Hepatocyte (in vitro differentiated cells): ENCODE measurements around the gene PGAP1. TPM values are rescaled to one million over a fixed set of nuclear protein-coding genes. Genes with fewer than 3 reads are reported as not detected.

Experiments
- DNase-seq: peaks from one replicate; pipeline ENCODE4 v3.0.0-alpha.2; 2016; ENCODE audit warnings: low spot score
- H2AFZ ChIP-seq: fragments of 200-600 bp; sonication (generic); 2 replicates; pipeline ENCODE4 v1.6.0; 2016; ENCODE audit warnings: antibody characterized with exemption, mild to moderate bottlenecking
- H3K27ac ChIP-seq: fragments of 200-600 bp; sonication (generic); 2 replicates; pipeline ENCODE4 v1.5.1; 2016; ENCODE audit warnings: mild to moderate bottlenecking
- H3K27me3 ChIP-seq: fragments of 200-600 bp; sonication (generic); 2 replicates; pipeline ENCODE4 v1.6.1; 2016
- H3K36me3 ChIP-seq: fragments of 200-600 bp; sonication (generic); replicated peaks from 2 replicates; pipeline ENCODE4 v1.5.1; 2016; ENCODE audit warnings: low read depth; ENCODE audit not compliant: insufficient read depth
- H3K4me1 ChIP-seq: fragments of 200-600 bp; sonication (generic); 2 replicates; pipeline ENCODE4 v1.5.1; 2016; ENCODE audit warnings: mild to moderate bottlenecking, moderate library complexity; ENCODE audit not compliant: insufficient read depth
- H3K4me2 ChIP-seq: fragments of 200-600 bp; sonication (generic); 2 replicates; pipeline ENCODE4 v1.6.0; 2016
- H3K4me3 ChIP-seq: fragments of 200-600 bp; sonication (generic); 2 replicates; pipeline ENCODE4 v1.5.1; 2016; ENCODE audit warnings: mild to moderate bottlenecking
- H3K79me2 ChIP-seq: fragments of 200-600 bp; sonication (generic); 2 replicates; pipeline ENCODE4 v1.6.0; 2017; ENCODE audit warnings: mild to moderate bottlenecking
- H3K9me2 ChIP-seq: fragments of 200-600 bp; sonication (generic); replicated peaks from 2 replicates; pipeline ENCODE4 v1.6.0; 2017; ENCODE audit warnings: mild to moderate bottlenecking; ENCODE audit not compliant: insufficient read depth
- H3K9me3 ChIP-seq: fragments of 200-600 bp; sonication (generic); 2 replicates; pipeline ENCODE4 v1.5.1; 2016; ENCODE audit warnings: low read depth, mild to moderate bottlenecking
- H4K20me1 ChIP-seq: fragments of 200-600 bp; sonication (generic); 2 replicates; pipeline ENCODE4 v1.6.0; 2016; ENCODE audit warnings: mild to moderate bottlenecking; ENCODE audit not compliant: insufficient read depth, poor library complexity, severe bottlenecking
- EZH2 ChIP-seq: fragments of 200-600 bp; sonication (generic); IDR thresholded peaks from 2 replicates; pipeline ENCODE4 v1.6.1; 2016; ENCODE audit warnings: antibody characterized with exemption, mild to moderate bottlenecking, borderline replicate concordance
- EZH2phosphoT487 ChIP-seq: fragments of 200-600 bp; sonication (generic); IDR thresholded peaks from one replicate; pipeline ENCODE4 v1.6.1; 2018; ENCODE audit warnings: antibody characterized with exemption, mild to moderate bottlenecking, low read depth, moderate library complexity; ENCODE audit not compliant: unreplicated experiment, severe bottlenecking
- WGBS: methylation state at CpG from one replicate; pipeline ENCODE4 v1.1.6; 2016; ENCODE audit warnings: low lambda C conversion rate; ENCODE audit errors: missing lambda C conversion rate; 5-methylcytosine and 5-hydroxymethylcytosine counted together
- polyA plus RNA-seq: library from polyadenylated mRNA; unstranded; fragments of >200 nt; fragmentation: Nextera tagmentation; extraction: Ambion mirVana; gene quantifications from 2 replicates; pipeline ENCODE4 v1.2.1, GENCODE V29; 2016
- total RNA-seq: library from RNA; depleted of rRNA; stranded (reverse); fragments of >200 nt; gene quantifications from 2 replicates; pipeline ENCODE4 v1.2.3, GENCODE V29; 2014
- TF ChIP-seq, protein P1 (sequence below): fragments of 200-600 bp; sonication (generic); IDR thresholded peaks from 2 replicates; pipeline ENCODE4 v1.5.1; 2016; ENCODE audit warnings: antibody characterized with exemption, mild to moderate bottlenecking; ENCODE audit not compliant: poor library complexity

The PGAP1 gene
- total and polyA plus RNA-seq, 2 experiments from 2014 or later: 2.6 to 15.3 TPM

GRCh38 chr2:196924051-196924450, 2.5 kb downstream of the PGAP1 start:
- H3K27me3 ChIP-seq: no peaks in the 10 kb centered on the region
- no peaks in the 10 kb centered on the region for H3K36me3 ChIP-seq
- no peak for DNase-seq
- no peaks in the 10 kb centered on the region for H3K9me3 ChIP-seq
- no peak overlapping the region for H2AFZ ChIP-seq
- no peak overlapping the region for H3K27ac ChIP-seq
- H3K4me3 ChIP-seq: no peak overlapping the region
- H3K4me2 ChIP-seq: peak overlapping the region; percentile 88
- no peaks in the 10 kb centered on the region for H3K9me2 ChIP-seq
- TF ChIP-seq EZH2phosphoT487 (no peak), EZH2 (no peak)
- TF ChIP-seq, protein P1, sequence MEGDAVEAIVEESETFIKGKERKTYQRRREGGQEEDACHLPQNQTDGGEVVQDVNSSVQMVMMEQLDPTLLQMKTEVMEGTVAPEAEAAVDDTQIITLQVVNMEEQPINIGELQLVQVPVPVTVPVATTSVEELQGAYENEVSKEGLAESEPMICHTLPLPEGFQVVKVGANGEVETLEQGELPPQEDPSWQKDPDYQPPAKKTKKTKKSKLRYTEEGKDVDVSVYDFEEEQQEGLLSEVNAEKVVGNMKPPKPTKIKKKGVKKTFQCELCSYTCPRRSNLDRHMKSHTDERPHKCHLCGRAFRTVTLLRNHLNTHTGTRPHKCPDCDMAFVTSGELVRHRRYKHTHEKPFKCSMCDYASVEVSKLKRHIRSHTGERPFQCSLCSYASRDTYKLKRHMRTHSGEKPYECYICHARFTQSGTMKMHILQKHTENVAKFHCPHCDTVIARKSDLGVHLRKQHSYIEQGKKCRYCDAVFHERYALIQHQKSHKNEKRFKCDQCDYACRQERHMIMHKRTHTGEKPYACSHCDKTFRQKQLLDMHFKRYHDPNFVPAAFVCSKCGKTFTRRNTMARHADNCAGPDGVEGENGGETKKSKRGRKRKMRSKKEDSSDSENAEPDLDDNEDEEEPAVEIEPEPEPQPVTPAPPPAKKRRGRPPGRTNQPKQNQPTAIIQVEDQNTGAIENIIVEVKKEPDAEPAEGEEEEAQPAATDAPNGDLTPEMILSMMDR: no peak
- peaks cover 7% of the 10 kb centered on the region for H3K4me1 ChIP-seq
- peaks cover 69% of the 10 kb centered on the region for H3K79me2 ChIP-seq
- H4K20me1 ChIP-seq: peaks cover 7% of the 10 kb centered on the region

GRCh38 chr2:196918927-196919326, 7.6 kb downstream of the PGAP1 start:
- WGBS: 87% methylated on average over 3 of the region's 3 CpGs
- Histone ChIP-seq H3K27ac (no peak overlapping the region), H3K4me1 (no peaks in the 10 kb centered on the region), H2AFZ (no peak overlapping the region), H3K4me3 (no peak overlapping the region), H3K36me3 (peaks cover 6% of the 10 kb centered on the region), H4K20me1 (peaks cover 3% of the 10 kb centered on the region), H3K9me2 (no peaks in the 10 kb centered on the region), H3K79me2 (peaks cover 59% of the 10 kb centered on the region), H3K27me3 (no peaks in the 10 kb centered on the region), H3K4me2 (no peak overlapping the region), H3K9me3 (peaks cover 8% of the 10 kb centered on the region)
- DNase-seq: no peak
- TF ChIP-seq, protein P1: no peak
- TF ChIP-seq EZH2phosphoT487 (no peak), EZH2 (no peak)

DNA sequence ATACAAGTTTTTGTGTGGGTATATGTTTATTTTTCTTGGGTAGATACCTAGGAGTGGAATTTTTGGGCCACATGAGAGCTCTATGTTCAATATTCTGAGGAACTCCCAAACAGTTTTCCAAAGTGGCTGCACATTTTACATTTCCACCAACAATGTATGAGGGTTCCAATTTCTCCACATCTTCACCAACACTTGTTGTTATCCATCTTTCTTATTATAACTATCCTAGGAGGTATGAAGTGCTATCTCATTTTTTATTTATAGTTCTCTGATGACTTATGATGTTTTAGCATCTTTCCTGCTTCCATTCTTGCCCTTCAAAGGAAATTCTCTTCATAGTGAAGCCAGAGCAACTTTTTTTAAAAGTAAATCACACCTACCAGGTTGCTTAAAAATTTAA, 8.7 kb downstream of the PGAP1 start:
- DNase-seq: no peak
- Histone ChIP-seq H3K4me2 (no peak overlapping the region), H3K9me3 (peaks cover 8% of the 10 kb centered on the region), H3K27me3 (no peaks in the 10 kb centered on the region), H3K4me1 (no peaks in the 10 kb centered on the region), H3K36me3 (peaks cover 6% of the 10 kb centered on the region), H3K9me2 (no peaks in the 10 kb centered on the region), H4K20me1 (peaks cover 3% of the 10 kb centered on the region), H3K79me2 (peaks cover 48% of the 10 kb centered on the region), H3K27ac (no peak overlapping the region), H2AFZ (no peak overlapping the region), H3K4me3 (no peak overlapping the region)
- TF ChIP-seq EZH2 (no peak), EZH2phosphoT487 (no peak)
- TF ChIP-seq, protein P1: no peak
